ENCODE data around the gene USP9X. TPM values are rescaled to one million over a fixed set of nuclear protein-coding genes. Genes with fewer than 3 reads are reported as not detected.

USP9X gene
- polyA plus RNA-seq, 1 of the 3 experiments (the other 2 are of a cell fraction), result 13.2 TPM

DNA sequence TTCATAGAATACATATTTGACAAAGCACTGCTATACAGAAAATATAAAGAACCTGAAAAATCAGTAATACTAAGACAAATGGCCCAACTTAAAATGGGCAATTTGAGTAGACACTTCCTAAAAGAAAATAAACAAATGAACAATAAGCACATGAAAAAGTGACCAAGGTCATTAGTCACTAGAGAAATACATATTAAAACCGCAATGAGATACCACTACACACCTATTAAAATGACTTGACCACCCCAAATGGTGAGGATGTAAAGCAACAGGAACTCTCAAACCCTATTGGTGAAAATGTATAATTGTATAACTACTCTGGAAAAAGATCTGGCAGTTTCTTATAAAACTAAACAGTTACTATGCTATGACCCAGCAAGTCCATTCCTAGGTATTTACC lies 34.0 kb upstream of the USP9X start:
- Histone ChIP-seq H3K9ac (no peak overlapping the region), H3K9me3 (no peaks in the 10 kb centered on the region), H2AFZ (ENCODE audit: low read depth) (no peak overlapping the region), H3K27me3 (ENCODE audit: insufficient read depth) (peaks cover 11% of the 10 kb centered on the region; the same call in 1 of the 2 replicates), H3K36me3 (replicated peaks in 1 of 2; ENCODE audit: control insufficient read depth in 1 of 2, insufficient read depth in 2 of 2, low read length in 1 of 2) (no peaks in the 10 kb centered on the region), H3K4me2 (no peak overlapping the region), H3K4me1 (ENCODE audit: control insufficient read depth in 1 of 2, insufficient read depth in 2 of 2, low read depth in 1 of 2, low read length in 1 of 2) (no peaks in the 10 kb centered on the region), H3K4me3 (ENCODE audit: low read depth in 2 of 2, low read length in 1 of 2) (no peak overlapping the region), H3K27ac (ENCODE audit: low read depth in 2 of 2, low read length in 1 of 2) (no peak overlapping the region), H4K20me1 (ENCODE audit: insufficient read depth) (no peaks in the 10 kb centered on the region), H3F3A (replicated peaks; ENCODE audit: insufficient read depth) (no peaks in the 10 kb centered on the region), H3K79me2 (ENCODE audit: insufficient read depth) (no peaks in the 10 kb centered on the region), H3K9me2 (no peaks in the 10 kb centered on the region)
- no peak for DNase-seq
- 55% methylated on average over 1 of the region's 1 CpG for WGBS (ENCODE audit: low lambda C conversion rate)
- POLR2A ChIA-PET, result no interaction called here
- TF ChIP-seq FOXM1 (IDR thresholded peaks at IDR 0.05; ENCODE audit: low read depth), result no peak
- TF ChIP-seq, protein P1, sequence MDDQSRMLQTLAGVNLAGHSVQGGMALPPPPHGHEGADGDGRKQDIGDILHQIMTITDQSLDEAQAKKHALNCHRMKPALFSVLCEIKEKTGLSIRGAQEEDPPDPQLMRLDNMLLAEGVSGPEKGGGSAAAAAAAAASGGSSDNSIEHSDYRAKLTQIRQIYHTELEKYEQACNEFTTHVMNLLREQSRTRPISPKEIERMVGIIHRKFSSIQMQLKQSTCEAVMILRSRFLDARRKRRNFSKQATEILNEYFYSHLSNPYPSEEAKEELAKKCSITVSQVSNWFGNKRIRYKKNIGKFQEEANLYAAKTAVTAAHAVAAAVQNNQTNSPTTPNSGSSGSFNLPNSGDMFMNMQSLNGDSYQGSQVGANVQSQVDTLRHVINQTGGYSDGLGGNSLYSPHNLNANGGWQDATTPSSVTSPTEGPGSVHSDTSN (IDR thresholded peaks at IDR 0.05), result no peak
- TF ChIP-seq, protein P2, sequence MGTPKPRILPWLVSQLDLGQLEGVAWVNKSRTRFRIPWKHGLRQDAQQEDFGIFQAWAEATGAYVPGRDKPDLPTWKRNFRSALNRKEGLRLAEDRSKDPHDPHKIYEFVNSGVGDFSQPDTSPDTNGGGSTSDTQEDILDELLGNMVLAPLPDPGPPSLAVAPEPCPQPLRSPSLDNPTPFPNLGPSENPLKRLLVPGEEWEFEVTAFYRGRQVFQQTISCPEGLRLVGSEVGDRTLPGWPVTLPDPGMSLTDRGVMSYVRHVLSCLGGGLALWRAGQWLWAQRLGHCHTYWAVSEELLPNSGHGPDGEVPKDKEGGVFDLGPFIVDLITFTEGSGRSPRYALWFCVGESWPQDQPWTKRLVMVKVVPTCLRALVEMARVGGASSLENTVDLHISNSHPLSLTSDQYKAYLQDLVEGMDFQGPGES (IDR thresholded peaks at IDR 0.05; ENCODE audit: low read depth, low read length), result no peak
- CTCF ChIA-PET, result interaction anchor here (1.0 kb wide), 1 partner anchor 7 kb away, joined by 3 read pairs; no protein-coding TSS in a partner anchor

DNA sequence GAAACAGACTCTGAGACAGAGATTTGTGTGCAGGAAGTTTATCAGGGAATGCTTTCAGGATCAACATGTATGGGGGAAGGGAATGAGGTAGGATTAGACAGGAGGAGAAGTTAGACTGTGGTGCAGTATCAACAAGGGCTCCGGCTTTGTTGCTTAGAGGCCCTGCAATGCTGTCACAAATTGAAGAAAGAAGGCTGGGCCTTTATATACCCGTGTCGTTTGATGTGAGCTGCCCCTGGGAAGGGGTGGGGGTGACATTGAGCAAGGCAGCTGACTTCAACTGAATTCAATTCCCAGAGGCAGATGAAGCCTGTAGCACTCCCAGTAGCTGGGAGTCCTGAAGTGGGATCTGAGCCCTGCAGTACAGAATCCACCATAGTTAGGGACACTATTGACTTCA lies 29.5 kb upstream of the USP9X start:
- 51% methylated on average over 3 of the region's 3 CpGs for WGBS (ENCODE audit: low lambda C conversion rate)
- H3K9ac ChIP-seq, result no peak overlapping the region
- no peak overlapping the region for H3K4me2 ChIP-seq
- no peaks in the 10 kb centered on the region; the same call in 1 of the 2 replicates for H3K27me3 ChIP-seq (ENCODE audit: insufficient read depth)
- H3K4me1 ChIP-seq (ENCODE audit: control insufficient read depth in 1 of 2, insufficient read depth in 2 of 2, low read depth in 1 of 2, low read length in 1 of 2), result no peaks in the 10 kb centered on the region
- no peaks in the 10 kb centered on the region for H3K36me3 ChIP-seq (replicated peaks in 1 of 2; ENCODE audit: control insufficient read depth in 1 of 2, insufficient read depth in 2 of 2, low read length in 1 of 2)
- H3K79me2 ChIP-seq (ENCODE audit: insufficient read depth), result no peaks in the 10 kb centered on the region
- no peak overlapping the region for H3K4me3 ChIP-seq (ENCODE audit: low read depth in 2 of 2, low read length in 1 of 2)
- H3K9me3 ChIP-seq, result no peaks in the 10 kb centered on the region
- TF ChIP-seq, protein P3, sequence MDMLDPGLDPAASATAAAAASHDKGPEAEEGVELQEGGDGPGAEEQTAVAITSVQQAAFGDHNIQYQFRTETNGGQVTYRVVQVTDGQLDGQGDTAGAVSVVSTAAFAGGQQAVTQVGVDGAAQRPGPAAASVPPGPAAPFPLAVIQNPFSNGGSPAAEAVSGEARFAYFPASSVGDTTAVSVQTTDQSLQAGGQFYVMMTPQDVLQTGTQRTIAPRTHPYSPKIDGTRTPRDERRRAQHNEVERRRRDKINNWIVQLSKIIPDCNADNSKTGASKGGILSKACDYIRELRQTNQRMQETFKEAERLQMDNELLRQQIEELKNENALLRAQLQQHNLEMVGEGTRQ (IDR thresholded peaks at IDR 0.05; ENCODE audit: borderline replicate concordance, low read depth, low read length), result no peak
- no peak for TF ChIP-seq RCOR1 (IDR thresholded peaks at IDR 0.05; ENCODE audit: low read length)
- no peak for TF ChIP-seq SIN3A (IDR thresholded peaks at IDR 0.05; ENCODE audit: borderline replicate concordance, low read depth, low read length)
- TF ChIP-seq, protein P4, sequence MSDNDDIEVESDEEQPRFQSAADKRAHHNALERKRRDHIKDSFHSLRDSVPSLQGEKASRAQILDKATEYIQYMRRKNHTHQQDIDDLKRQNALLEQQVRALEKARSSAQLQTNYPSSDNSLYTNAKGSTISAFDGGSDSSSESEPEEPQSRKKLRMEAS (IDR thresholded peaks at IDR 0.05; ENCODE audit: low read depth), result no peak
- no peak for TF ChIP-seq FOXM1 (IDR thresholded peaks at IDR 0.05; ENCODE audit: low read depth)
- no peak for TF ChIP-seq FOXJ3 (CRISPR knock-in tag; IDR thresholded peaks at IDR 0.05)
- TF ChIP-seq, protein P5, sequence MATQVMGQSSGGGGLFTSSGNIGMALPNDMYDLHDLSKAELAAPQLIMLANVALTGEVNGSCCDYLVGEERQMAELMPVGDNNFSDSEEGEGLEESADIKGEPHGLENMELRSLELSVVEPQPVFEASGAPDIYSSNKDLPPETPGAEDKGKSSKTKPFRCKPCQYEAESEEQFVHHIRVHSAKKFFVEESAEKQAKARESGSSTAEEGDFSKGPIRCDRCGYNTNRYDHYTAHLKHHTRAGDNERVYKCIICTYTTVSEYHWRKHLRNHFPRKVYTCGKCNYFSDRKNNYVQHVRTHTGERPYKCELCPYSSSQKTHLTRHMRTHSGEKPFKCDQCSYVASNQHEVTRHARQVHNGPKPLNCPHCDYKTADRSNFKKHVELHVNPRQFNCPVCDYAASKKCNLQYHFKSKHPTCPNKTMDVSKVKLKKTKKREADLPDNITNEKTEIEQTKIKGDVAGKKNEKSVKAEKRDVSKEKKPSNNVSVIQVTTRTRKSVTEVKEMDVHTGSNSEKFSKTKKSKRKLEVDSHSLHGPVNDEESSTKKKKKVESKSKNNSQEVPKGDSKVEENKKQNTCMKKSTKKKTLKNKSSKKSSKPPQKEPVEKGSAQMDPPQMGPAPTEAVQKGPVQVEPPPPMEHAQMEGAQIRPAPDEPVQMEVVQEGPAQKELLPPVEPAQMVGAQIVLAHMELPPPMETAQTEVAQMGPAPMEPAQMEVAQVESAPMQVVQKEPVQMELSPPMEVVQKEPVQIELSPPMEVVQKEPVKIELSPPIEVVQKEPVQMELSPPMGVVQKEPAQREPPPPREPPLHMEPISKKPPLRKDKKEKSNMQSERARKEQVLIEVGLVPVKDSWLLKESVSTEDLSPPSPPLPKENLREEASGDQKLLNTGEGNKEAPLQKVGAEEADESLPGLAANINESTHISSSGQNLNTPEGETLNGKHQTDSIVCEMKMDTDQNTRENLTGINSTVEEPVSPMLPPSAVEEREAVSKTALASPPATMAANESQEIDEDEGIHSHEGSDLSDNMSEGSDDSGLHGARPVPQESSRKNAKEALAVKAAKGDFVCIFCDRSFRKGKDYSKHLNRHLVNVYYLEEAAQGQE (IDR thresholded peaks at IDR 0.05; ENCODE audit: low read depth, low read length), result no peak
- no peak for TF ChIP-seq MXI1 (IDR thresholded peaks at IDR 0.05; ENCODE audit: low read depth, low read length)
- no peak for TF ChIP-seq SMC3 (IDR thresholded peaks at IDR 0.05; ENCODE audit: low read depth, low read length)
- TF ChIP-seq, protein P6, sequence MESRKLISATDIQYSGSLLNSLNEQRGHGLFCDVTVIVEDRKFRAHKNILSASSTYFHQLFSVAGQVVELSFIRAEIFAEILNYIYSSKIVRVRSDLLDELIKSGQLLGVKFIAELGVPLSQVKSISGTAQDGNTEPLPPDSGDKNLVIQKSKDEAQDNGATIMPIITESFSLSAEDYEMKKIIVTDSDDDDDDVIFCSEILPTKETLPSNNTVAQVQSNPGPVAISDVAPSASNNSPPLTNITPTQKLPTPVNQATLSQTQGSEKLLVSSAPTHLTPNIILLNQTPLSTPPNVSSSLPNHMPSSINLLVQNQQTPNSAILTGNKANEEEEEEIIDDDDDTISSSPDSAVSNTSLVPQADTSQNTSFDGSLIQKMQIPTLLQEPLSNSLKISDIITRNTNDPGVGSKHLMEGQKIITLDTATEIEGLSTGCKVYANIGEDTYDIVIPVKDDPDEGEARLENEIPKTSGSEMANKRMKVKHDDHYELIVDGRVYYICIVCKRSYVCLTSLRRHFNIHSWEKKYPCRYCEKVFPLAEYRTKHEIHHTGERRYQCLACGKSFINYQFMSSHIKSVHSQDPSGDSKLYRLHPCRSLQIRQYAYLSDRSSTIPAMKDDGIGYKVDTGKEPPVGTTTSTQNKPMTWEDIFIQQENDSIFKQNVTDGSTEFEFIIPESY (IDR thresholded peaks at IDR 0.05; ENCODE audit: borderline replicate concordance, low read depth), result no peak
- TF ChIP-seq POLR2AphosphoS5 (IDR thresholded peaks at IDR 0.05; ENCODE audit: low read depth, low read length), result no peak
- no peak for TF ChIP-seq RXRA (IDR thresholded peaks at IDR 0.05; ENCODE audit: borderline replicate concordance, low read depth)
- no peak for TF ChIP-seq GABPA (IDR thresholded peaks at IDR 0.05; ENCODE audit: low read depth)
- no peak for TF ChIP-seq CHD2 (IDR thresholded peaks at IDR 0.05; ENCODE audit: low read length, partially characterized antibody)
- TF ChIP-seq NFIC (IDR thresholded peaks at IDR 0.05; ENCODE audit: borderline replicate concordance), result no peak
- H3K9me2 ChIP-seq, result no peaks in the 10 kb centered on the region
- H3F3A ChIP-seq (replicated peaks; ENCODE audit: insufficient read depth), result no peaks in the 10 kb centered on the region
- ChIA-PET CTCF (no interaction called here), POLR2A (no interaction called here)
- H3K27ac ChIP-seq (ENCODE audit: low read depth in 2 of 2, low read length in 1 of 2), result no peak overlapping the region
- no peak for DNase-seq
- H4K20me1 ChIP-seq (ENCODE audit: insufficient read depth), result no peaks in the 10 kb centered on the region
- H2AFZ ChIP-seq (ENCODE audit: low read depth), result no peak overlapping the region

Data from SK-N-SH (cell line).